ENCODE data around the gene NFKBIA. TPM values are rescaled to one million over a fixed set of nuclear protein-coding genes. Genes with fewer than 3 reads are reported as not detected.

The NFKBIA gene
- total RNA-seq = 72.4 and 262 TPM in 2 replicates

GRCh38 chr14:35404449-35405303 lies at the start of gene NFKBIA:
Gene NFKBIA (minus strand): TSS chr14:35404749. CDS start chr14:35404644, 105 bp downstream.

Other genes with a start within 250 kb of the NFKBIA start
- 338 and 510 TPM in 2 replicates for gene PSMA6, start 112.4 kb downstream of the NFKBIA start, total RNA-seq
- not detected in 2 replicates for gene INSM2, start 129.4 kb upstream of the NFKBIA start, total RNA-seq

Measured in epithelial cell of umbilical artery (primary cell).